Keratinocyte (primary cell): ENCODE measurements around the gene MMAB. TPM values are rescaled to one million over a fixed set of nuclear protein-coding genes. Genes with fewer than 3 reads are reported as not detected.

ENCODE experiments used
- DNase-seq: peaks from one replicate; pipeline ENCODE4 v3.0.0-alpha.2; 2011; ENCODE audit warnings: low read depth, missing footprints, low spot score
- FAIRE-seq: peaks from 2 replicates; lab custom pipeline; 2011; peaks lifted over from hg19 to GRCh38; lab: Jason Lieb, UNC
- H2AFZ ChIP-seq: 2 replicates; pipeline ENCODE4 v1.6.0; 2012; ENCODE audit warnings: low read length, control low read depth, inconsistent platforms; ENCODE audit not compliant: control insufficient read depth
- H3K27ac ChIP-seq: 2 replicates; pipeline ENCODE4 v1.5.1; 2011; ENCODE audit warnings: low read length; ENCODE audit not compliant: control insufficient read depth, insufficient read depth
- H3K27me3 ChIP-seq: 3 replicates; pipeline ENCODE4 v1.6.0; 2011; ENCODE audit warnings: low read length; ENCODE audit not compliant: control insufficient read depth, insufficient read depth; ENCODE audit errors: extremely low read depth
- H3K36me3 ChIP-seq, 2 experiments: 2 replicates in 1 of 2; 3 replicates in 1 of 2; pipeline ENCODE4 v1.5.1; 2011; ENCODE audit warnings: low read length in 2 of 2, mild to moderate bottlenecking in 1 of 2; ENCODE audit not compliant: control insufficient read depth in 2 of 2, insufficient read depth in 2 of 2; ENCODE audit errors: extremely low read depth in 1 of 2
- H3K4me1 ChIP-seq: 3 replicates; pipeline ENCODE4 v1.5.1; 2011; ENCODE audit warnings: low read length; ENCODE audit not compliant: control insufficient read depth, insufficient read depth; ENCODE audit errors: extremely low read depth
- H3K4me2 ChIP-seq: 3 replicates; pipeline ENCODE4 v1.6.0; 2011; ENCODE audit warnings: low read depth, low read length; ENCODE audit not compliant: control insufficient read depth, insufficient read depth; ENCODE audit errors: extremely low read depth
- H3K4me3 ChIP-seq, 3 experiments: fragments of 200-600 bp in 1 of 3; sonication (generic) in 1 of 3; 2 replicates in 2 of 3; 3 replicates in 1 of 3; pipeline ENCODE4 v1.5.1; 2011 to 2016; ENCODE audit warnings: low read length in 3 of 3, mild to moderate bottlenecking in 3 of 3, control low read depth in 2 of 3, inconsistent platforms in 1 of 3, low read depth in 1 of 3, mixed read lengths in 1 of 3, mixed run types in 1 of 3, moderate library complexity in 1 of 3; ENCODE audit not compliant: control insufficient read depth in 2 of 3, insufficient read depth in 2 of 3; ENCODE audit errors: extremely low read depth in 1 of 3
- H3K79me2 ChIP-seq: 2 replicates; pipeline ENCODE4 v1.6.0; 2012; ENCODE audit warnings: low read length; ENCODE audit not compliant: control insufficient read depth, insufficient read depth
- H3K9ac ChIP-seq: 3 replicates; pipeline ENCODE4 v1.6.0; 2011; ENCODE audit warnings: low read length; ENCODE audit not compliant: control insufficient read depth, insufficient read depth; ENCODE audit errors: extremely low read depth
- H3K9me1 ChIP-seq: 3 replicates; pipeline ENCODE4 v1.6.0; 2011; ENCODE audit warnings: low read length; ENCODE audit not compliant: control insufficient read depth, insufficient read depth; ENCODE audit errors: extremely low read depth
- H3K9me3 ChIP-seq: 2 replicates; pipeline ENCODE4 v1.5.1; 2012; ENCODE audit warnings: low read depth, low read length; ENCODE audit not compliant: control insufficient read depth
- H4K20me1 ChIP-seq: 3 replicates; pipeline ENCODE4 v1.6.0; 2011; ENCODE audit warnings: low read length; ENCODE audit not compliant: control insufficient read depth, insufficient read depth; ENCODE audit errors: extremely low read depth
- EZH2 ChIP-seq: IDR thresholded peaks from one replicate; pipeline ENCODE4 v1.6.1; 2012; ENCODE audit warnings: inconsistent platforms, mild to moderate bottlenecking, low read length, moderate library complexity
- dilution Hi-C: fragments of 300-500 bp; cut with MboI; formaldehyde crosslinking; loops from one replicate; pipeline ENCODE4 v1.7.0; 2020; ENCODE audit warnings: low sequenced_read_pairs; ENCODE audit not compliant: extremely low pct_ligation_motif_present
- polyA plus RNA-seq, 5 experiments: library from polyadenylated mRNA; depleted of rRNA in 3 of 5; stranded (reverse) in 3 of 5; stranded (forward) in 1 of 5; unstranded in 1 of 5; fragments of >200 nt; gene quantifications; 1 replicate in 1 of 5; 2 replicates in 3 of 5; 3 replicates in 1 of 5; pipeline versions ENCODE4 v1.2.1 to v1.2.3, GENCODE V29; 2011 to 2012; ENCODE audit warnings: missing spikeins in 2 of 5, low read depth in 1 of 5, low replicate concordance in 1 of 5
- TF ChIP-seq, protein P1 (sequence below), 3 experiments: IDR thresholded peaks in 1 of 3; conservative IDR thresholded peaks in 1 of 3; optimal IDR thresholded peaks in 1 of 3; 2 replicates in 2 of 3; 3 replicates in 1 of 3; pipeline versions ENCODE3 to v1.5.1; 2011; ENCODE audit warnings: low read length in 3 of 3, mild to moderate bottlenecking in 3 of 3, moderate library complexity in 2 of 3, control low read depth in 1 of 3, inconsistent platforms in 1 of 3; ENCODE audit not compliant: insufficient read depth in 2 of 3; ENCODE audit errors: extremely low read depth in 1 of 3

MMAB gene
- polyA plus RNA-seq, 1 donor (not counting 4 experiments of a cell fraction or from before 2014, with no cell fraction given) = 30.6 TPM

DNA sequence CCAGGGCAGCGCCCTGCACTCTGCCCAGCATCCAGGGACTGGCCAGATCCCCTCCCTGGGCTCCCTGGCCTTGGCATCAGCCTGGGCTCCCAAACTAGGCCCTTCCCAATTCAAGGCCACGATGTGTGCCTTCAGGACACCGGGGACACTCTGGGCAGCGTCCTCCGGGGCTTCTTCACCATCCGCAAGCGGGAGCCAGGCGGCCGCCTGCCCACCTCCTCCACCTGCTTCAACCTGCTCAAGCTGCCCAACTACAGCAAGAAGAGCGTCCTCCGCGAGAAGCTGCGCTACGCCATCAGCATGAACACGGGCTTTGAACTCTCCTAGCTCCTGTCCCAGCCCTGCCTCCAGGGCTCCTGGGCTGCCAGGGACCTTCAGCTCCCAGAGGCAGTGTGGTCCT, 38.8 kb downstream of the MMAB start:
- Histone ChIP-seq H3K27ac (no peak overlapping the region), H3K36me3 (peaks cover 0 to 5% of the 10 kb centered on the region in 2 experiments), H3K27me3 (no peaks in the 10 kb centered on the region), H3K4me3 (no peak overlapping the region), H3K4me2 (no peak overlapping the region), H3K4me1 (peaks cover 2% of the 10 kb centered on the region), H3K9me3 (no peaks in the 10 kb centered on the region), H3K79me2 (no peaks in the 10 kb centered on the region), H2AFZ (no peak overlapping the region), H4K20me1 (no peaks in the 10 kb centered on the region), H3K9ac (no peak overlapping the region), H3K9me1 (no peaks in the 10 kb centered on the region)
- FAIRE-seq (no peak), DNase-seq (no peak)
- dilution Hi-C loops = loop anchor here (25.0 kb wide), 1 partner anchor 253 kb away; no protein-coding TSS in a partner anchor
- TF ChIP-seq, protein P1, sequence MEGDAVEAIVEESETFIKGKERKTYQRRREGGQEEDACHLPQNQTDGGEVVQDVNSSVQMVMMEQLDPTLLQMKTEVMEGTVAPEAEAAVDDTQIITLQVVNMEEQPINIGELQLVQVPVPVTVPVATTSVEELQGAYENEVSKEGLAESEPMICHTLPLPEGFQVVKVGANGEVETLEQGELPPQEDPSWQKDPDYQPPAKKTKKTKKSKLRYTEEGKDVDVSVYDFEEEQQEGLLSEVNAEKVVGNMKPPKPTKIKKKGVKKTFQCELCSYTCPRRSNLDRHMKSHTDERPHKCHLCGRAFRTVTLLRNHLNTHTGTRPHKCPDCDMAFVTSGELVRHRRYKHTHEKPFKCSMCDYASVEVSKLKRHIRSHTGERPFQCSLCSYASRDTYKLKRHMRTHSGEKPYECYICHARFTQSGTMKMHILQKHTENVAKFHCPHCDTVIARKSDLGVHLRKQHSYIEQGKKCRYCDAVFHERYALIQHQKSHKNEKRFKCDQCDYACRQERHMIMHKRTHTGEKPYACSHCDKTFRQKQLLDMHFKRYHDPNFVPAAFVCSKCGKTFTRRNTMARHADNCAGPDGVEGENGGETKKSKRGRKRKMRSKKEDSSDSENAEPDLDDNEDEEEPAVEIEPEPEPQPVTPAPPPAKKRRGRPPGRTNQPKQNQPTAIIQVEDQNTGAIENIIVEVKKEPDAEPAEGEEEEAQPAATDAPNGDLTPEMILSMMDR (optimal IDR thresholded peaks at IDR 0.05 in 1 of 3, IDR thresholded peaks at IDR 0.05 in 1 of 3, conservative IDR thresholded peaks at IDR 0.05 in 1 of 3; ENCODE audit: extremely low read depth in 1 of 3, insufficient read depth in 2 of 3, low read length in 3 of 3) = no peak
- TF ChIP-seq EZH2 = no peak

DNA sequence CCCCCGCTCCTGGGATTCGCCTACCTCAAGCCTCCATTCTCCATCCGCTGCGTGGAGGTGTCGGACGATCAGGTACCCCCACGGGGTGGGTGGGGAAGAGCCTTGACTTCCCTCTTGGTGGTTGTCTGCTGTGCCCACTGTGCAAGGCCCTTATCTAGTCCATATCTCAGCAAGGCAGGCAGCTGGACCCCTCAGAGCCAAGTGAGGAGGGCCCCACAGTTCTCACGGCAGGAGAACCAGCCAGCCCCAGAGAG, 39.9 kb downstream of the MMAB start:
- no peaks in the 10 kb centered on the region for H4K20me1 ChIP-seq
- H2AFZ ChIP-seq = no peak overlapping the region
- H3K27me3 ChIP-seq = no peaks in the 10 kb centered on the region
- no peak for DNase-seq
- no peak overlapping the region for H3K27ac ChIP-seq
- no peaks in the 10 kb centered on the region for H3K79me2 ChIP-seq
- H3K9ac ChIP-seq = no peak overlapping the region
- no peak overlapping the region for H3K4me3 ChIP-seq
- no peaks in the 10 kb centered on the region for H3K9me1 ChIP-seq
- peaks cover 2% of the 10 kb centered on the region for H3K4me1 ChIP-seq
- peaks cover 0 to 6% of the 10 kb centered on the region in 2 experiments for H3K36me3 ChIP-seq
- no peaks in the 10 kb centered on the region for H3K9me3 ChIP-seq
- dilution Hi-C loops = loop anchor here (25.0 kb wide), 1 partner anchor 254 kb away; no protein-coding TSS in a partner anchor
- H3K4me2 ChIP-seq = no peak overlapping the region
- no peak for TF ChIP-seq EZH2
- TF ChIP-seq, protein P1 (optimal IDR thresholded peaks at IDR 0.05 in 1 of 3, IDR thresholded peaks at IDR 0.05 in 1 of 3, conservative IDR thresholded peaks at IDR 0.05 in 1 of 3; ENCODE audit: extremely low read depth in 1 of 3, insufficient read depth in 2 of 3, low read length in 3 of 3) = no peak
- no peak for FAIRE-seq
